Measurements from ENCODE around the gene RAB40C. TPM values are rescaled to one million over a fixed set of nuclear protein-coding genes. Genes with fewer than 3 reads are reported as not detected.

RAB40C gene
- total and polyA plus RNA-seq, 10 of the 15 experiments (the other 5 are each of a cell fraction or from before 2014, with no cell fraction given): 0.06 to 12.8 (median 4.6) TPM

- Histone ChIP-seq H4K20me1 (ENCODE audit: control insufficient read depth, insufficient read depth) (no peaks in the 10 kb centered on the region; the same call in 1 of the 2 replicates), H3K27ac (ENCODE audit: control insufficient read depth, insufficient read depth) (no peak overlapping the region), H3K27me3 (replicated peaks in 1 of 2; ENCODE audit: control insufficient read depth in 2 of 2, insufficient read depth in 2 of 2, low read length in 1 of 2) (no peaks in the 10 kb centered on the region), H3K4me2 (ENCODE audit: control insufficient read depth, insufficient read depth) (no peak overlapping the region), H3K4me1 (ENCODE audit: control insufficient read depth, insufficient read depth, low read length) (no peaks in the 10 kb centered on the region), H3K79me2 (ENCODE audit: control insufficient read depth, insufficient read depth, low read length) (no peaks in the 10 kb centered on the region), H3K9me3 (replicated peaks; ENCODE audit: control insufficient read depth, insufficient read depth, low read length) (no peaks in the 10 kb centered on the region), H2AFZ (ENCODE audit: control insufficient read depth, low read depth, low read length) (no peak overlapping the region), H3K9ac (ENCODE audit: control insufficient read depth, insufficient read depth, low read length) (no peak overlapping the region), H3K36me3 (ENCODE audit: control insufficient read depth in 2 of 2, insufficient read depth in 2 of 2, low read length in 1 of 2) (no peaks in the 10 kb centered on the region; a peak in 1 of 4 replicates), H3K4me3 (no peak overlapping the region)
- ChIA-PET RAD21 (ENCODE audit: unreplicated experiment) (no interaction called here), POLR2A (no interaction called here), CTCF (no interaction called here), SMC1A (ENCODE audit: uncharacterized antibody, unreplicated experiment) (no interaction called here)
- no peak for DNase-seq (ENCODE audit: low read depth, low spot score)
- no peak for ATAC-seq
- FAIRE-seq: no peak
- in situ Hi-C loops (cut with MboI) (no loop called here), intact Hi-C loops (cut with micrococcal nuclease; ENCODE audit: unreplicated experiment) (no loop called here)
- 93% methylated on average over 17 of the region's 17 CpGs for WGBS (ENCODE audit: insufficient coverage, insufficient replicate concordance, low lambda C conversion rate, missing lambda C conversion rate)
- TF ChIP-seq NRF1 (conservative IDR thresholded peaks at IDR 0.05; ENCODE audit: low read depth, low read length) (no peak), SMAD1 (IDR thresholded peaks at IDR 0.05; ENCODE audit: low read depth, partially characterized antibody) (no peak), TCF7 (IDR thresholded peaks at IDR 0.05; ENCODE audit: borderline replicate concordance) (no peak), POLR2A (IDR thresholded peaks at IDR 0.05; ENCODE audit: low read depth, low read length) (no peak), RAD21 (IDR thresholded peaks at IDR 0.05; ENCODE audit: insufficient read depth, low read depth, low read length) (no peak), SP1 (IDR thresholded peaks at IDR 0.05; ENCODE audit: low read depth, low read length) (no peak), CHD2 (IDR thresholded peaks at IDR 0.05; ENCODE audit: borderline replicate concordance, low read depth, low read length) (no peak), FOXM1 (IDR thresholded peaks at IDR 0.05; ENCODE audit: low read depth, low read length) (no peak), KDM1A (IDR thresholded peaks at IDR 0.05; ENCODE audit: borderline replicate concordance) (no peak), RAD51 (IDR thresholded peaks at IDR 0.05) (no peak), PML (IDR thresholded peaks at IDR 0.05; ENCODE audit: low read length) (no peak), NFXL1 (IDR thresholded peaks at IDR 0.05; ENCODE audit: borderline replicate concordance) (no peak)
- BruUV-seq (replicated peaks): no TSS peak
Observed at GRCh38 chr16:622920-623280, 33.0 kb downstream of the RAB40C start.
